Heart right ventricle (tissue), 16 donors: ENCODE results near the gene PAPSS1. TPM values are rescaled to one million over a fixed set of nuclear protein-coding genes. Genes with fewer than 3 reads are reported as not detected.

ENCODE experiments used
- ATAC-seq, 8 donors: fragments of 200-7000 bp; cut with Tn5 transposase; one replicate each; pipeline ENCODE4 v1.9.1; 2020; ENCODE audit warnings: mild to moderate bottlenecking in 8 of 8, moderate library complexity in 8 of 8, moderate number of reproducible peaks in 1 of 8
- DNase-seq, 2 donors: peaks; one replicate each; pipeline ENCODE4 v3.0.0-alpha.2; 2020
- H3K27ac ChIP-seq, 10 donors: fragments of 200-600 bp; sonication (generic) in 2 of 10; one replicate each; pipeline versions ENCODE4 v1.5.0 to v1.8.0; 2020 to 2022; ENCODE audit warnings: mild to moderate bottlenecking in 3 of 10
- H3K27me3 ChIP-seq, 7 donors: fragments of 200-600 bp; one replicate each; pipeline ENCODE4 v1.8.0; 2021 to 2022; ENCODE audit warnings: mild to moderate bottlenecking in 2 of 7
- H3K36me3 ChIP-seq, 9 donors: fragments of 200-600 bp; sonication (generic) in 1 of 9; one replicate each; pipeline versions ENCODE4 v1.5.0 to v1.8.0; 2020 to 2022; ENCODE audit warnings: mild to moderate bottlenecking in 2 of 9
- H3K4me1 ChIP-seq, 9 donors: fragments of 200-600 bp; sonication (generic) in 1 of 9; one replicate each; pipeline versions ENCODE4 v1.5.0 to v1.8.0; 2020 to 2022; ENCODE audit warnings: mild to moderate bottlenecking in 4 of 9
- H3K4me3 ChIP-seq, 10 donors: fragments of 200-600 bp; sonication (generic) in 2 of 10; one replicate each; pipeline versions ENCODE4 v1.5.0 to v1.8.0; 2020 to 2022; ENCODE audit warnings: mild to moderate bottlenecking in 7 of 10, moderate library complexity in 2 of 10
- H3K9me3 ChIP-seq, 11 donors: fragments of 200-600 bp in 10 of 11; sonication (generic) in 2 of 11; one replicate each; pipeline versions ENCODE4 v1.5.0 to v1.8.0; 2013 to 2022; ENCODE audit warnings: mild to moderate bottlenecking in 2 of 11, control low read depth in 1 of 11, moderate library complexity in 1 of 11
- CTCF ChIP-seq, 9 donors: fragments of 200-600 bp; sonication (generic) in 2 of 9; IDR thresholded peaks; one replicate each; pipeline versions ENCODE4 v1.5.0 to v1.8.0; 2021 to 2022; ENCODE audit warnings: antibody characterized with exemption in 9 of 9, mild to moderate bottlenecking in 5 of 9, moderate library complexity in 1 of 9
- WGBS, 2 donors: extraction: QIAGEN DNeasy Blood & Tissue Kit; methylation state at CpG; one replicate each; pipeline ENCODE4 v1.1.7; 2013; ENCODE audit warnings: inconsistent platforms in 1 of 2; 5-methylcytosine and 5-hydroxymethylcytosine counted together
- intact Hi-C, 10 donors: fragments of 100-400 bp; cut with DNase I; formaldehyde crosslinking; loops; one replicate each; pipeline versions ENCODE4 v1.11.1 to v1.14.2; 2022
- polyA plus RNA-seq, 2 donors: library from polyadenylated mRNA; stranded (reverse); fragments of 200-250 nt; gene quantifications; one replicate each; pipeline ENCODE4 v1.2.3, GENCODE V29; 2013
- total RNA-seq, 10 donors: library from RNA; stranded (reverse); fragmentation: NEBNext Ultra II Directional in 3 of 10; extraction: Animal tissue kit (Norgen Biotek cat#: 25700) in 3 of 10; gene quantifications; one replicate each; pipeline versions ENCODE4 v1.2.1 to v1.2.4, GENCODE V29; 2021 to 2023
- donor health status: Arrhythmogenic right ventricular cardiomyopathy.
- donor health status: ischemic (EF 13 %, LVEDD 7.1; RV severe dilation, severe dysfunction).
- donor health status: healthy with polysubstance abuse.
- donor health status: DM: no; HTN: yes; CAD: no.
- donor health status: DM: no; HTN: no; CAD: no.
- donor health status: ischemic (EF 25% LVEDD 6.9; RV normal size, moderate dysfunction).
- donor health status: ischemic (EF 25% LVEDD 5.7; RV mildly dilated, moderate dysfunction).
- donor health status: healthy.
- donor health status: DM: yes; HTN: yes; CAD: no.
- donor health status: Ischemic cardiomyopathy.
- donor health status: ischemic (EF 35%, LVEDD 5.7; RV mildly dilated, moderate dysfunction).
- donor health status: nonischemic (EF 11% LVEDD 7.7; RV severe dilation, severe dysfunction).
- donor health status: DM: yes; HTN: yes; CAD: no.
- donor health status: PGD.
- donor health status: ischemic (EF 29% LVEDD 5.4; RV normal size, mild dysfunction).
- donor health status: nonischemic (EF 23%, LVEDD 6.1; RV moderate dilation, normal function).

PAPSS1 gene
- total and polyA plus RNA-seq, 12 donors: 6.9 to 18.9 (median 10.7) TPM

DNA sequence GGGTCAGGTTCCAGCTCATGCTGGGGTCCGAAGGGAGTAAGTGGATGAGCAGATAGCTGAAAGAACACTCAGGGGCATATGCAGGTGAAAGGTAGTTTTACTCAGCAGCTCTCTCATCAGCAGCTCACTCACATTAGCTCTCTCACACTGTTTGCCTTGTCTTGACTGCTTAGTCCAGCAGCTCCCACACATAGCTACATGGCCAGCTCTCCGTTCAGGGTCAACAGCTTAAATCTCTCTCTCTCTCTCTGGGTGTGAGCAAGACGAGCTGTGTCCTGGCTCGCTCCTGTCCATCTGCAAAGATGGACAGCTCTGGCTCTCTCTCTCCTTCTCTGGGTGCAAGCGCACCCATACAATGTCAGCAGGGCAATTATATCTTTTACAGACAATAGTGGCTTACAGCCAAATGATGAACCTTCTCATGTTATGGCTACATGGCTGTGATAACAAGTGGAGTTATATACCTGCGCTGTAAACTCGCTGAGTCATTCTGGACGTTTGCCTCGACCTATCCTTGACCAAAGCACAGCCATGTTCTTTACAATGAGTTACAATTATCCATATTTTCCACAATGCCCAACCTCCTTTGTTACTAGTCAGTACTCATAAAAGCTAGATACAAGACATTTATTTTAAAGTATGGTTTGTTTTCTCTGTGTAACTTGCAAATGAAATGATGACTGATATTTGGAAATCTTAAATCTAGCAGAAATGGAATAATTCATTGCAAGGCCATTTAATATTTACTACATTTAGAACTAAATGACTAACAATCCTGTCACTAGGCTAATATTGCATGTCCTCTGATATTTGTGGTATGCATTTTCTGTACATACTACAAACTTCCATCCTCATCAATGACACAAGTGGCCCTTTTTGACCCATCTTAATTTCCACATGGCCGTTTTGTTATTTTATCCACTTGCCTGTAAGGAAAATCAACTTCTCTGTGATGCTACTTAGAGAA, 9.3 kb downstream of the PAPSS1 start:
- Histone ChIP-seq H3K9me3 (peaks cover 0 to 31% (median 15%) of the 10 kb centered on the region in 11 donors), H3K27ac (no peak overlapping the region), H3K27me3 (no peaks in the 10 kb centered on the region), H3K4me1 (peaks cover 0 to 47% (median 0%) of the 10 kb centered on the region in 9 donors), H3K4me3 (no peak overlapping the region), H3K36me3 (peaks cover 0 to 2% (median 0%) of the 10 kb centered on the region in 9 donors)
- intact Hi-C loops: loop anchor here in 1 of 10 donors (10.0 kb wide), 1 partner anchor 914 kb away; the partner anchor contains the start of gene RPL34
- TF ChIP-seq CTCF (IDR thresholded peaks at IDR 0.05): no peak
- no peak for ATAC-seq
- no peak for DNase-seq
- WGBS, 2 donors: 92% methylated on average over 10 of the region's 10 CpGs

GRCh38 chr4:107709916-107710315, 10.1 kb downstream of the PAPSS1 start:
- H3K27ac ChIP-seq: no peak overlapping the region
- no peaks in the 10 kb centered on the region for H3K27me3 ChIP-seq

DNA sequence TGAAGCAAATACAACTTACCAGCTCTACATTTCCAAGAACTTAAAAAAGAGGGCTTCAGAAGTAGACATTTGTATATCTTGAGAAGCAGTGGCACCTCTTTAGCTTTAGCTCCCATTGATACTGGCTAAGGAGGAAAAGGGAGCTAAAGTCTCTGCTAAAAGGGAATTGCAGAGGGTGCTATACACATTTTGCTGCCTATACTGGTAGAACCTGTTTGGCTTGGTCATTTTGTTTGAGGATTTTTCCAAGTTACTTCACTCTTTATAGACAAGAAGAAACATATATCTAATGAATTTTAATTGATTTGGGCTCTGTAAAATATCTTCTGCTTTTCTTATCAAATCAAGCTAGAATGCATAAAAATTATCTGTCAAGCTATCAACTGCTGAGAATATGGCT, 11.8 kb downstream of the PAPSS1 start:
- no peak for TF ChIP-seq CTCF (IDR thresholded peaks at IDR 0.05)
- DNase-seq: no peak
- Histone ChIP-seq H3K36me3 (peaks cover 0 to 7% (median 0%) of the 10 kb centered on the region in 9 donors), H3K4me1 (peaks cover 0 to 34% (median 0%) of the 10 kb centered on the region in 9 donors), H3K27ac (no peak overlapping the region), H3K9me3 (peaks cover 0 to 57% (median 33%) of the 10 kb centered on the region in 11 donors), H3K27me3 (no peaks in the 10 kb centered on the region), H3K4me3 (no peak overlapping the region)
- ATAC-seq: no peak
- intact Hi-C loops: no loop called here

More at GRCh38 chr4:107709916-107710315, 10.1 kb downstream of the PAPSS1 start:
- peaks cover 0 to 7% (median 0%) of the 10 kb centered on the region in 9 donors for H3K36me3 ChIP-seq
- TF ChIP-seq CTCF (IDR thresholded peaks at IDR 0.05): no peak
- peaks cover 0 to 40% (median 24%) of the 10 kb centered on the region in 11 donors for H3K9me3 ChIP-seq
- peaks cover 0 to 43% (median 0%) of the 10 kb centered on the region in 9 donors for H3K4me1 ChIP-seq
- DNase-seq (no peak), ATAC-seq (peak in 3 of 8 donors; percentile 38 to 44 (median 44))
- intact Hi-C loops: loop anchor here in 1 of 10 donors (10.0 kb wide), 1 partner anchor 915 kb away; the partner anchor contains the start of gene RPL34
- no peak overlapping the region for H3K4me3 ChIP-seq
- WGBS, 2 donors: 87 to 91% methylated on average over 1 of the region's 1 CpG

- ATAC-seq: no peak
- H3K9me3 ChIP-seq: peaks cover 0 to 69% (median 33%) of the 10 kb centered on the region in 11 donors
These were observed 14.1 kb downstream of the PAPSS1 start for GRCh38 chr4:107705742-107706556.

More at GRCh38 chr4:107705742-107706556, 14.1 kb downstream of the PAPSS1 start:
- Histone ChIP-seq H3K27ac (no peak overlapping the region), H3K4me1 (peaks cover 0 to 28% (median 0%) of the 10 kb centered on the region in 9 donors), H3K27me3 (no peaks in the 10 kb centered on the region), H3K4me3 (no peak overlapping the region), H3K36me3 (peaks cover 0 to 8% (median 0%) of the 10 kb centered on the region in 9 donors)
- WGBS, 2 donors: 98 to 100% methylated on average over 1 of the region's 1 CpG
- no peak for TF ChIP-seq CTCF (IDR thresholded peaks at IDR 0.05)
- intact Hi-C loops: no loop called here
- no peak for DNase-seq
